CD4-positive, alpha-beta memory T cell (primary cell): ENCODE data around the gene OTULIN. TPM values are rescaled to one million over a fixed set of nuclear protein-coding genes. Genes with fewer than 3 reads are reported as not detected.

Experiments
- CTCF ChIA-PET: fragments of 350-600 bp; sonication (Branson Sonifier 250); formaldehyde crosslinking; loops from one replicate; lab custom pipeline; 2021; ENCODE audit warnings: inconsistent platforms; ENCODE audit not compliant: partially characterized antibody; lab: Charles Lee
- POLR2A ChIA-PET: fragments of 350-600 bp; sonication (Branson Sonifier 250); formaldehyde crosslinking; loops from one replicate; lab custom pipeline; 2021; ENCODE audit not compliant: partially characterized antibody; lab: Charles Lee
- DNase-seq, 5 donors: peaks; one replicate each; pipeline versions ENCODE4 v3.0.0 to v3.0.0-alpha.2; 2020 to 2022; ENCODE audit warnings: mixed read lengths in 1 of 5
- H3K27ac ChIP-seq: one replicate; pipeline ENCODE4 v1.7.0; 2013; ENCODE audit warnings: low read depth, low read length
- H3K27me3 ChIP-seq: 2 replicates; pipeline ENCODE4 v1.7.0; 2013; ENCODE audit warnings: mild to moderate bottlenecking, low read length, moderate library complexity; ENCODE audit not compliant: insufficient read depth
- H3K36me3 ChIP-seq: 2 replicates; pipeline ENCODE4 v1.7.0; 2013; ENCODE audit warnings: mild to moderate bottlenecking, low read length, moderate library complexity; ENCODE audit not compliant: insufficient read depth
- H3K4me1 ChIP-seq: 2 replicates; pipeline ENCODE4 v1.7.0; 2013; ENCODE audit warnings: mild to moderate bottlenecking, low read length, moderate library complexity; ENCODE audit not compliant: insufficient read depth
- H3K4me3 ChIP-seq, 2 donors: one replicate each; pipeline ENCODE4 v1.7.0; 2013; ENCODE audit warnings: low read length in 2 of 2, mild to moderate bottlenecking in 1 of 2
- H3K9me3 ChIP-seq, 2 donors: one replicate each; pipeline ENCODE4 v1.7.0; 2013; ENCODE audit warnings: low read length in 2 of 2, control low read depth in 1 of 2; ENCODE audit not compliant: control insufficient read depth in 1 of 2
- H3K27ac Mint-ChIP-seq, 7 donors: one replicate each; pipeline ENCODE4 v1.8.0; 2020 to 2021; ENCODE audit warnings: mixed read lengths in 7 of 7, mild to moderate bottlenecking in 6 of 7, inconsistent platforms in 3 of 7, moderate library complexity in 3 of 7
- H3K27me3 Mint-ChIP-seq, 2 donors: one replicate each; pipeline ENCODE4 v1.8.0; 2020 to 2021; ENCODE audit warnings: mixed read lengths in 2 of 2
- H3K36me3 Mint-ChIP-seq, 2 donors: one replicate each; pipeline ENCODE4 v1.8.0; 2020 to 2021; ENCODE audit warnings: mixed read lengths in 2 of 2, inconsistent platforms in 1 of 2, mild to moderate bottlenecking in 1 of 2
- H3K4me1 Mint-ChIP-seq, 4 donors: one replicate each; pipeline ENCODE4 v1.8.0; 2020 to 2021; ENCODE audit warnings: mixed read lengths in 4 of 4, mild to moderate bottlenecking in 1 of 4
- H3K4me3 Mint-ChIP-seq, 8 donors: one replicate each; pipeline ENCODE4 v1.8.0; 2020 to 2021; ENCODE audit warnings: mixed read lengths in 8 of 8, mild to moderate bottlenecking in 7 of 8, moderate library complexity in 6 of 8, inconsistent platforms in 3 of 8
- H3K9me3 Mint-ChIP-seq, 8 donors: one replicate each; pipeline ENCODE4 v1.8.0; 2020 to 2021; ENCODE audit warnings: mixed read lengths in 8 of 8, mild to moderate bottlenecking in 5 of 8, inconsistent platforms in 3 of 8, moderate library complexity in 1 of 8
- intact Hi-C: fragments of 100-400 bp; cut with micrococcal nuclease; formaldehyde crosslinking; loops from one replicate; pipeline ENCODE4 v1.15.1; 2023
- polyA plus RNA-seq, 2 donors: library from polyadenylated mRNA; unstranded; fragments of 300-500 nt; fragmentation: Illumina TruSeq; gene quantifications; one replicate each; pipeline ENCODE4 v1.2.3, GENCODE V29; 2021
- total RNA-seq, 2 experiments: library from RNA; stranded (reverse); gene quantifications; one replicate each; pipeline ENCODE4 v1.2.3, GENCODE V29; 2021

The OTULIN gene
- total and polyA plus RNA-seq, 4 experiments from 2014 or later, result 12.1 to 69.0 (median 39.9) TPM

GRCh38 chr5:14667290-14667689, 2.8 kb downstream of the OTULIN start:
- H3K4me1 Mint-ChIP-seq, result peaks cover 54 to 86% (median 73%) of the 10 kb centered on the region in 4 donors
- intact Hi-C loops, result loop anchor here (5.0 to 10.0 kb wide), 3 partner anchors 205 to 522 kb away; partner anchors contain the start of genes ANKH and TRIO
- POLR2A ChIA-PET, result interaction anchor here (1.3 to 2.7 kb wide), 4 partner anchors 9 to 85 kb away, joined by 3 to 8 read pairs (median 4); no protein-coding TSS in a partner anchor
- H3K27ac Mint-ChIP-seq, result peak overlapping the region; percentile 78 to 95 (median 91)
- Histone ChIP-seq H3K4me1 (peaks cover 88% of the 10 kb centered on the region), H3K4me3 (no peak overlapping the region), H3K36me3 (no peaks in the 10 kb centered on the region), H3K27ac (peak overlapping the region; percentile 38), H3K9me3 (no peaks in the 10 kb centered on the region), H3K27me3 (no peaks in the 10 kb centered on the region)
- CTCF ChIA-PET, result interaction anchor here (1.0 to 2.1 kb wide), 8 partner anchors 9 to 326 kb away, joined by 3 to 15 read pairs (median 4); no protein-coding TSS in a partner anchor
- peak overlapping the region; percentile 71 to 98 (median 96) for H3K4me3 Mint-ChIP-seq
- H3K9me3 Mint-ChIP-seq, result no peaks in the 10 kb centered on the region
- DNase-seq, result no peak
- H3K27me3 Mint-ChIP-seq, result no peaks in the 10 kb centered on the region
- peaks cover 3 to 22% of the 10 kb centered on the region in 2 donors for H3K36me3 Mint-ChIP-seq

DNA sequence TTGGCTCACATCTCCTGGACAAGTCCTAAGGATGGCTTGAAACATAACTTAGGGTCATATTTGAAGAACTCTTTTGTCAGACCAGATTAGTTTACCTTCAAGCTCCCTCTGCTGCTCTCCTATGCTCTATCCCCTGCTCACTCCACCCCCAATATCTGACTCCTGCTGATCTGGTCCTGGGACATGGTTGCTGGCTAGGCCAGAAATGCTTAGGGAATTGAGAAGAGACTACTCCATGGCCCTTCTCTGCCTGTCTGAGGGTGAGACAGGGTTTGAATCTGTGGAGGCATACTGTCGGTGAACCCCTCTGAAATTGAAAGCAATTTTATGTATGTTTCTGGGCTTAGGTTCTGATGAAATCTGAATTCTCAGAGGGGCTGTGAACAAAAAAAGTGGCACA, 3.3 kb downstream of the OTULIN start:
- intact Hi-C loops, result loop anchor here (5.0 to 10.0 kb wide), 3 partner anchors 205 to 523 kb away; partner anchors contain the start of genes ANKH and TRIO
- Histone ChIP-seq H3K9me3 (no peaks in the 10 kb centered on the region), H3K27me3 (no peaks in the 10 kb centered on the region), H3K4me1 (peaks cover 89% of the 10 kb centered on the region), H3K4me3 (no peak overlapping the region), H3K27ac (peak overlapping the region; percentile 38), H3K36me3 (no peaks in the 10 kb centered on the region)
- Mint-ChIP-seq H3K36me3 (peaks cover 3 to 23% of the 10 kb centered on the region in 2 donors), H3K4me3 (peak overlapping the region; percentile 62 to 98 (median 82)), H3K27ac (peak overlapping the region; percentile 78 to 95 (median 90)), H3K27me3 (no peaks in the 10 kb centered on the region), H3K4me1 (peaks cover 59 to 86% (median 74%) of the 10 kb centered on the region in 4 donors), H3K9me3 (no peaks in the 10 kb centered on the region)
- POLR2A ChIA-PET, result interaction anchor here (2.7 kb wide), 1 partner anchor 85 kb away, joined by 8 read pairs; no protein-coding TSS in a partner anchor
- no peak for DNase-seq
- CTCF ChIA-PET, result interaction anchor here (1.0 to 2.1 kb wide), 7 partner anchors 11 to 325 kb away, joined by 3 to 15 read pairs (median 3); no protein-coding TSS in a partner anchor

DNA sequence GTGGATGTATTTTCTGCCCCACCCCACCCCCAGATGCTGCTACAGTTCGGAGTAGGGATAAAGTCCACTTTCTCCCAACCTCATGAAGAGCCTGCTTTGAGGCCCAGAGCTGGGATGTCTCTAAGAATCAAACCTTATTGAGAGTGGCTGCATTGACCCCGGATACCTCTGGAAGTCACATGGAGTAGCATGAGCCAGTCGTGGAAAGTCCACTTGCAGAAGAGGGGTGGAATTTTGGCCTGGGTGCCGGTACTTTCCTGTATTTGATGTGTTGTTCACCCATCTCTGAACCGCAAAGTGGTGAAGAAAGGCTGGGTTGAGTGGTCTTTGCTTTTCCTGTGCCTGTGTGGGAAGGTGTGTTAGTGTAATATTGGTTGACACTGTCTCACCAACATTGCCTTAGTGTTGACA, 3.7 kb downstream of the OTULIN start:
- no peaks in the 10 kb centered on the region for H3K27me3 ChIP-seq
- POLR2A ChIA-PET, result interaction anchor here (1.0 to 2.7 kb wide), 2 partner anchors 16 to 86 kb away, joined by 3 to 8 read pairs; no protein-coding TSS in a partner anchor
- Mint-ChIP-seq H3K36me3 (peaks cover 3 to 25% of the 10 kb centered on the region in 2 donors), H3K27me3 (no peaks in the 10 kb centered on the region), H3K9me3 (no peaks in the 10 kb centered on the region), H3K27ac (peak overlapping the region; percentile 78 to 95 (median 90)), H3K4me1 (peaks cover 59 to 86% (median 73%) of the 10 kb centered on the region in 4 donors), H3K4me3 (peak overlapping the region; percentile 62 to 98 (median 82))
- H3K4me3 ChIP-seq, result no peak overlapping the region
- intact Hi-C loops, result loop anchor here (5.0 to 10.0 kb wide), 3 partner anchors 204 to 523 kb away; partner anchors contain the start of genes ANKH and TRIO
- peaks cover 87% of the 10 kb centered on the region for H3K4me1 ChIP-seq
- peak in 2 of 5 donors; percentile 16 to 61 for DNase-seq
- peak overlapping the region; percentile 38 for H3K27ac ChIP-seq
- H3K9me3 ChIP-seq, result no peaks in the 10 kb centered on the region
- CTCF ChIA-PET, result interaction anchor here (1.0 to 1.5 kb wide), 4 partner anchors 15 to 325 kb away, joined by 3 read pairs; no protein-coding TSS in a partner anchor
- H3K36me3 ChIP-seq, result no peaks in the 10 kb centered on the region

DNA sequence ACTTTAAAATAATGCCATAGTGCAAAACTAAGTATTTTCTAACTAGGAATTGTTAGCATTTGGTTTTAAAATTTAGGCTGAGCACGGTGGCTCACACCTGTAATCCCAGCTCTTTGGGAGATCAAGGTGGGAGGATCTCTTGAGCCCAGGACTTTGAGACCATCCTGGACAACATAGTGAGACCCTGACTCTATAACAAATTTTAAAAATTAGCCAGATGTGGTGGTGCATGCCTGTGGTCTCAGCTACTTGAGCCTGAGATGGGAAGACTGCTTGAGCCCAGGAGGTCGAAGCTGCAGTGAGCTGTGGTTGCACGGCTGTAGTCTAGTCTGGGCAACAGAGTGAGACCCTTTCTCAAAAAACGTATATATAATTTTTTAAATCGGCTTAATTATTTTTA, 4.9 kb downstream of the OTULIN start:
- intact Hi-C loops, result loop anchor here (5.0 to 10.0 kb wide), 3 partner anchors 203 to 525 kb away; partner anchors contain the start of genes ANKH and TRIO
- Mint-ChIP-seq H3K27ac (peak overlapping the region in 1 of 7 donors; percentile 83), H3K9me3 (no peaks in the 10 kb centered on the region), H3K27me3 (no peaks in the 10 kb centered on the region), H3K4me1 (peaks cover 63 to 86% (median 75%) of the 10 kb centered on the region in 4 donors), H3K36me3 (peaks cover 11 to 28% of the 10 kb centered on the region in 2 donors), H3K4me3 (peak overlapping the region in 1 of 8 donors; percentile 2)
- Histone ChIP-seq H3K27me3 (no peaks in the 10 kb centered on the region), H3K36me3 (no peaks in the 10 kb centered on the region), H3K4me3 (no peak overlapping the region), H3K27ac (no peak overlapping the region), H3K9me3 (no peaks in the 10 kb centered on the region), H3K4me1 (peaks cover 92% of the 10 kb centered on the region)
- CTCF ChIA-PET, result interaction anchor here (1.0 to 1.5 kb wide), 4 partner anchors 14 to 334 kb away, joined by 3 to 8 read pairs (median 4); no protein-coding TSS in a partner anchor
- POLR2A ChIA-PET, result interaction anchor here (0.9 to 1.5 kb wide), 2 partner anchors 87 to 201 kb away, joined by 3 to 6 read pairs; no protein-coding TSS in a partner anchor
- DNase-seq, result no peak

- no peak overlapping the region for H3K27ac ChIP-seq
- H3K4me1 Mint-ChIP-seq, result peaks cover 67 to 90% (median 79%) of the 10 kb centered on the region in 4 donors
- peaks cover 11 to 31% of the 10 kb centered on the region in 2 donors for H3K36me3 Mint-ChIP-seq
- CTCF ChIA-PET, result interaction anchor here (1.0 to 1.5 kb wide), 4 partner anchors 13 to 334 kb away, joined by 3 to 8 read pairs (median 4); no protein-coding TSS in a partner anchor
- no peaks in the 10 kb centered on the region for H3K36me3 ChIP-seq
- no peak overlapping the region for H3K4me3 ChIP-seq
- no peak for DNase-seq
- no peaks in the 10 kb centered on the region for H3K9me3 Mint-ChIP-seq
- H3K4me3 Mint-ChIP-seq, result peak overlapping the region in 2 of 8 donors; percentile 23 to 61
- H3K4me1 ChIP-seq, result peaks cover 97% of the 10 kb centered on the region
- no peaks in the 10 kb centered on the region for H3K27me3 Mint-ChIP-seq
- POLR2A ChIA-PET, result interaction anchor here (0.9 to 1.5 kb wide), 2 partner anchors 87 to 201 kb away, joined by 3 to 6 read pairs; no protein-coding TSS in a partner anchor
- no peaks in the 10 kb centered on the region for H3K27me3 ChIP-seq
- no peaks in the 10 kb centered on the region for H3K9me3 ChIP-seq
- peak overlapping the region in 3 of 7 donors; percentile 33 to 83 (median 33) for H3K27ac Mint-ChIP-seq
- intact Hi-C loops, result loop anchor here (5.0 to 10.0 kb wide), 3 partner anchors 202 to 525 kb away; partner anchors contain the start of genes ANKH and TRIO
Measured at GRCh38 chr5:14669975-14670374, 5.5 kb downstream of the OTULIN start.

DNA sequence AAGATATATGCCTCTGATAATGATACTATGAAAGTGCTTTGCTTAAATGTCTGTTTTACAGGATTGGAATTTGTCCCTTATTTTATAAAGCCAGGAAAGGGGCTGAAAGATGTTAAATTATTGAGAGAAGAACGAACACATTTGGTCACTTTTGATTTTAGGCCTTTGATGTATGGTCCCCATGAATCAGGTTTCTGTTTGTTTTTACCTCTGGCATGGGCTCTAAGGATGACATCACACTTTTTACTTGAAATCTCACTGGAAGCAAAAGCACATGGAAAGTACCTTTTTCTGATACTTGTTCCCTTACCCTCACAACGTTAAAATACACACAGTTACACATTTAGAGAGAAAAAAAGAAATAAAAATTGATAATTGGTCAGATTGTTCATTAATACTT, 6.9 kb downstream of the OTULIN start:
- H3K4me3 Mint-ChIP-seq, result peak overlapping the region in 6 of 8 donors; percentile 2 to 81 (median 50)

More for the DNA sequence above, 6.9 kb downstream of the OTULIN start:
- H3K4me1 ChIP-seq, result peaks cover 98% of the 10 kb centered on the region
- Mint-ChIP-seq H3K36me3 (peaks cover 11 to 38% of the 10 kb centered on the region in 2 donors), H3K4me1 (peaks cover 71 to 92% (median 81%) of the 10 kb centered on the region in 4 donors), H3K27me3 (no peaks in the 10 kb centered on the region), H3K9me3 (no peaks in the 10 kb centered on the region), H3K27ac (peak overlapping the region; percentile 82 to 95 (median 90))
- DNase-seq, result peak in 4 of 5 donors; percentile 21 to 61 (median 34)
- intact Hi-C loops, result no loop called here
- H3K36me3 ChIP-seq, result no peaks in the 10 kb centered on the region
- POLR2A ChIA-PET, result interaction anchor here (1.6 kb wide), 1 partner anchor 76 kb away, joined by 3 read pairs; no protein-coding TSS in a partner anchor
- no peak overlapping the region for H3K4me3 ChIP-seq
- peak overlapping the region; percentile 50 for H3K27ac ChIP-seq
- no peaks in the 10 kb centered on the region for H3K27me3 ChIP-seq
- CTCF ChIA-PET, result interaction anchor here (1.5 to 3.2 kb wide), 2 partner anchors 14 to 56 kb away, joined by 4 to 20 read pairs; no protein-coding TSS in a partner anchor
- no peaks in the 10 kb centered on the region for H3K9me3 ChIP-seq
